H9 (cell line): ENCODE data around the gene SCUBE2. TPM values are rescaled to one million over a fixed set of nuclear protein-coding genes. Genes with fewer than 3 reads are reported as not detected.

Experiments used
- DNase-seq: peaks from one replicate; pipeline ENCODE4 v3.0.0-alpha.2; 2017
- H2AFZ ChIP-seq: one replicate; pipeline ENCODE4 v1.6.1; 2013; ENCODE audit warnings: mild to moderate bottlenecking, low read length, control low read depth, moderate library complexity
- H2AK5ac ChIP-seq: 2 replicates; pipeline ENCODE4 v1.6.1; 2013; ENCODE audit warnings: low read length, control low read depth, mixed read lengths; ENCODE audit not compliant: insufficient read length
- H2BK120ac ChIP-seq: one replicate; pipeline ENCODE4 v1.6.1; 2013; ENCODE audit warnings: low read depth, mild to moderate bottlenecking, low read length, control low read depth, inconsistent platforms; ENCODE audit not compliant: poor library complexity, severe bottlenecking
- H2BK12ac ChIP-seq: 2 replicates; pipeline ENCODE4 v1.6.1; 2013; ENCODE audit warnings: low read length, control low read depth, mixed read lengths, low read depth; ENCODE audit not compliant: insufficient read length
- H2BK15ac ChIP-seq: 2 replicates; pipeline ENCODE4 v1.6.1; 2013; ENCODE audit warnings: low read depth, low read length, control low read depth
- H2BK20ac ChIP-seq: one replicate; pipeline ENCODE4 v1.6.1; 2013; ENCODE audit warnings: low read depth, mild to moderate bottlenecking, low read length, control low read depth, inconsistent platforms; ENCODE audit not compliant: poor library complexity, severe bottlenecking
- H2BK5ac ChIP-seq: 2 replicates; pipeline ENCODE4 v1.6.1; 2013; ENCODE audit warnings: low read length, control low read depth, mixed read lengths; ENCODE audit not compliant: insufficient read length
- H3K14ac ChIP-seq: 2 replicates; pipeline ENCODE4 v1.6.1; 2013; ENCODE audit warnings: low read length, control low read depth; ENCODE audit not compliant: insufficient read depth
- H3K18ac ChIP-seq: 2 replicates; pipeline ENCODE4 v1.6.1; 2013; ENCODE audit warnings: low read depth, mild to moderate bottlenecking, mixed read lengths, low read length, control low read depth; ENCODE audit not compliant: insufficient read length
- H3K23ac ChIP-seq: 2 replicates; pipeline ENCODE4 v1.6.1; 2013; ENCODE audit warnings: low read length, control low read depth, mixed read lengths, low read depth; ENCODE audit not compliant: insufficient read length
- H3K23me2 ChIP-seq: 2 replicates; pipeline ENCODE4 v1.6.1; 2013; ENCODE audit warnings: low read depth, mild to moderate bottlenecking, mixed read lengths, low read length, control low read depth; ENCODE audit not compliant: insufficient read length, poor library complexity, severe bottlenecking
- H3K27ac ChIP-seq: 2 replicates; pipeline ENCODE4 v1.5.1; 2013; ENCODE audit warnings: low read length, control low read depth, mixed read lengths, low read depth; ENCODE audit not compliant: insufficient read length
- H3K27me3 ChIP-seq: 2 replicates; pipeline ENCODE4 v1.6.1; 2013; ENCODE audit warnings: low read length, control low read depth, inconsistent platforms; ENCODE audit not compliant: insufficient read depth
- H3K4ac ChIP-seq: 2 replicates; pipeline ENCODE4 v1.6.1; 2013; ENCODE audit warnings: low read depth, mild to moderate bottlenecking, control low read depth, inconsistent platforms, low read length, moderate library complexity
- H3K4me1 ChIP-seq: 2 replicates; pipeline ENCODE4 v1.6.1; 2013; ENCODE audit warnings: low read length, control low read depth, inconsistent platforms; ENCODE audit not compliant: insufficient read depth
- H3K4me2 ChIP-seq: 2 replicates; pipeline ENCODE4 v1.6.1; 2013; ENCODE audit warnings: low read length, control low read depth, mixed read lengths; ENCODE audit not compliant: insufficient read length, insufficient read depth
- H3K56ac ChIP-seq: 2 replicates; pipeline ENCODE4 v1.6.1; 2013; ENCODE audit warnings: low read depth, mild to moderate bottlenecking, mixed read lengths, low read length, control low read depth; ENCODE audit not compliant: insufficient read length
- H3K79me1 ChIP-seq: 2 replicates; pipeline ENCODE4 v1.6.1; 2013; ENCODE audit warnings: low read depth, mild to moderate bottlenecking, moderate library complexity, low read length, control low read depth, inconsistent platforms; ENCODE audit not compliant: insufficient read depth, poor library complexity, severe bottlenecking
- H3K79me2 ChIP-seq: 2 replicates; pipeline ENCODE4 v1.6.1; 2013; ENCODE audit warnings: low read length, control low read depth, inconsistent platforms; ENCODE audit not compliant: insufficient read depth
- H3K9ac ChIP-seq: 2 replicates; pipeline ENCODE4 v1.6.1; 2013; ENCODE audit warnings: low read length, control low read depth, mixed read lengths; ENCODE audit not compliant: insufficient read length; ENCODE audit errors: extremely low read depth
- H3K9me3 ChIP-seq: one replicate; pipeline ENCODE4 v1.6.1; 2013; ENCODE audit warnings: low read depth, low read length, inconsistent platforms; ENCODE audit not compliant: control insufficient read depth
- H3T11ph ChIP-seq: one replicate; pipeline ENCODE4 v1.6.1; 2013; ENCODE audit warnings: mild to moderate bottlenecking, low read length, control low read depth, inconsistent platforms
- H4K20me1 ChIP-seq: one replicate; pipeline ENCODE4 v1.6.1; 2013; ENCODE audit not compliant: control insufficient read depth, insufficient read length, insufficient read depth
- H4K5ac ChIP-seq: 2 replicates; pipeline ENCODE4 v1.6.1; 2013; ENCODE audit warnings: low read depth, mild to moderate bottlenecking, mixed read lengths, low read length, control low read depth; ENCODE audit not compliant: insufficient read length
- H4K8ac ChIP-seq: replicated peaks from 2 replicates; pipeline ENCODE4 v1.6.1; 2013; ENCODE audit warnings: low read length, control low read depth, mixed read lengths, low read depth; ENCODE audit not compliant: insufficient read length
- H4K91ac ChIP-seq: 2 replicates; pipeline ENCODE4 v1.6.1; 2013; ENCODE audit warnings: low read depth, mild to moderate bottlenecking, moderate library complexity, mixed read lengths, low read length, control low read depth; ENCODE audit not compliant: insufficient read length
- H3K27ac Mint-ChIP-seq, 3 experiments: 2 replicates in 2 of 3; 3 replicates in 1 of 3; pipeline ENCODE4 v1.8.0; 2020 to 2021; ENCODE audit warnings: mixed read lengths in 3 of 3, mild to moderate bottlenecking in 1 of 3, moderate library complexity in 1 of 3
- H3K27me3 Mint-ChIP-seq: 2 replicates; pipeline ENCODE4 v1.8.0; 2021; ENCODE audit warnings: low read depth, mild to moderate bottlenecking, moderate library complexity, mixed read lengths
- H3K36me3 Mint-ChIP-seq, 3 experiments: 2 replicates in 2 of 3; 3 replicates in 1 of 3; pipeline ENCODE4 v1.8.0; 2020 to 2021; ENCODE audit warnings: low read depth in 3 of 3, mixed read lengths in 3 of 3; ENCODE audit not compliant: insufficient read depth in 1 of 3
- H3K4me1 Mint-ChIP-seq, 2 experiments: 2 replicates each; pipeline ENCODE4 v1.8.0; 2020; ENCODE audit warnings: mixed read lengths in 2 of 2
- H3K4me3 Mint-ChIP-seq, 2 experiments: 2 replicates in 1 of 2; 3 replicates in 1 of 2; pipeline ENCODE4 v1.8.0; 2020 to 2021; ENCODE audit warnings: mild to moderate bottlenecking in 2 of 2, mixed read lengths in 2 of 2, moderate library complexity in 1 of 2
- H3K9me3 Mint-ChIP-seq, 2 experiments: 2 replicates in 1 of 2; 3 replicates in 1 of 2; pipeline ENCODE4 v1.8.0; 2020; ENCODE audit warnings: mild to moderate bottlenecking in 2 of 2, mixed read lengths in 2 of 2, moderate library complexity in 1 of 2
- WGBS: extraction: QIAGEN DNeasy Blood & Tissue Kit; methylation state at CpG from one replicate; pipeline ENCODE4 v1.1.7; 2013; ENCODE audit warnings: missing lambda C conversion rate, low lambda C conversion rate, mixed read lengths; ENCODE audit not compliant: insufficient read length; ENCODE audit errors: extremely low coverage; 5-methylcytosine and 5-hydroxymethylcytosine counted together
- total RNA-seq: library from RNA; stranded (reverse); gene quantifications from 2 replicates; pipeline ENCODE4 v1.2.1, GENCODE V29; 2021
- TF ChIP-seq, protein P1 (sequence below): fragments of 200-600 bp; sonication (generic); conservative IDR thresholded peaks from 3 replicates; pipeline ENCODE4 v1.8.0; 2021; ENCODE audit warnings: antibody characterized with exemption, mild to moderate bottlenecking

SCUBE2 gene
- total RNA-seq, 1 experiment from 2014 or later, result 1.6 TPM

DNA sequence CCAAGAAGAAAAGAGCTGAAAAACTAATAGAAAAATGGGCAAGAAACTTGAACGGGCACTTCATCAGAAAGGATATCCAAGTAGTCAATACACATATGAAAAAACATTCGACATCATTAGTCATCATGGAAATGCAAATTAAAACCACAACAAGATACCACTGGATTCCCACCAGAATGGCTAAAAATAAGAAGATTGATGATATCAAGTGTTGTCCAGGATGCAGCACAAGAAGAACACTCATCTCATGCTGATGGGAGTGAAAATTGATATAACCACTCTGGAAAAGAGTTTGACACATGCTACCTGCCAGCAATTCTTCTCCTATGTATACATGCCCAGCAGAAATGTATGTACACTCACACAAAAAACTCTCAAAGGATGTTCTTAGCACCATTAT, 26.9 kb upstream of the SCUBE2 start:
- H3K36me3 Mint-ChIP-seq, result peaks cover 2 to 17% (median 5%) of the 10 kb centered on the region in 3 experiments; a peak in 5 of 7 replicates
- Histone ChIP-seq H2BK12ac (no peak overlapping the region), H3K14ac (no peak overlapping the region), H3K18ac (no peak overlapping the region), H3K27me3 (no peaks in the 10 kb centered on the region), H3K4me2 (no peak overlapping the region), H3K9me3 (peaks cover 7% of the 10 kb centered on the region), H4K5ac (no peak overlapping the region), H2AFZ (no peak overlapping the region), H2AK5ac (no peak overlapping the region), H3K4me1 (peaks cover 11% of the 10 kb centered on the region; the same call in 1 of the 2 replicates), H3T11ph (no peak overlapping the region), H3K56ac (no peak overlapping the region), H4K91ac (no peak overlapping the region), H3K23ac (no peak overlapping the region), H3K9ac (no peak overlapping the region), H3K79me1 (no peaks in the 10 kb centered on the region), H3K4ac (no peak overlapping the region), H2BK120ac (no peak overlapping the region), H3K79me2 (no peaks in the 10 kb centered on the region), H3K23me2 (no peaks in the 10 kb centered on the region), H4K8ac (no peak overlapping the region), H2BK20ac (no peak overlapping the region), H2BK5ac (no peak overlapping the region), H2BK15ac (no peak overlapping the region), H4K20me1 (no peaks in the 10 kb centered on the region), H3K27ac (no peak overlapping the region)
- DNase-seq, result no peak
- TF ChIP-seq, protein P1, sequence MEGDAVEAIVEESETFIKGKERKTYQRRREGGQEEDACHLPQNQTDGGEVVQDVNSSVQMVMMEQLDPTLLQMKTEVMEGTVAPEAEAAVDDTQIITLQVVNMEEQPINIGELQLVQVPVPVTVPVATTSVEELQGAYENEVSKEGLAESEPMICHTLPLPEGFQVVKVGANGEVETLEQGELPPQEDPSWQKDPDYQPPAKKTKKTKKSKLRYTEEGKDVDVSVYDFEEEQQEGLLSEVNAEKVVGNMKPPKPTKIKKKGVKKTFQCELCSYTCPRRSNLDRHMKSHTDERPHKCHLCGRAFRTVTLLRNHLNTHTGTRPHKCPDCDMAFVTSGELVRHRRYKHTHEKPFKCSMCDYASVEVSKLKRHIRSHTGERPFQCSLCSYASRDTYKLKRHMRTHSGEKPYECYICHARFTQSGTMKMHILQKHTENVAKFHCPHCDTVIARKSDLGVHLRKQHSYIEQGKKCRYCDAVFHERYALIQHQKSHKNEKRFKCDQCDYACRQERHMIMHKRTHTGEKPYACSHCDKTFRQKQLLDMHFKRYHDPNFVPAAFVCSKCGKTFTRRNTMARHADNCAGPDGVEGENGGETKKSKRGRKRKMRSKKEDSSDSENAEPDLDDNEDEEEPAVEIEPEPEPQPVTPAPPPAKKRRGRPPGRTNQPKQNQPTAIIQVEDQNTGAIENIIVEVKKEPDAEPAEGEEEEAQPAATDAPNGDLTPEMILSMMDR, result no peak
- no peaks in the 10 kb centered on the region for H3K27me3 Mint-ChIP-seq
- H3K4me3 Mint-ChIP-seq, result no peak overlapping the region
- WGBS, result no CpG with 5 or more reads among the region's 2 CpGs
- H3K4me1 Mint-ChIP-seq, result peaks cover 27 to 28% of the 10 kb centered on the region in 2 experiments
- peaks cover 2 to 8% of the 10 kb centered on the region in 2 experiments; a peak in 4 of 5 replicates for H3K9me3 Mint-ChIP-seq
- no peak overlapping the region for H3K27ac Mint-ChIP-seq
